ENCODE measurements around the gene ZNF304.

- TF ChIP-seq CTCF (IDR thresholded peaks at IDR 0.05) = no peak
- TF ChIP-seq POLR2A (IDR thresholded peaks at IDR 0.05) = no peak
- TF ChIP-seq EP300 (IDR thresholded peaks at IDR 0.05) = no peak
These were observed 23.1 kb upstream of the ZNF304 start for GRCh38 chr19:57327993-57328392.
